HepG2 (cell line): ENCODE measurements around the gene HPS1. TPM values are rescaled to one million over a fixed set of nuclear protein-coding genes. Genes with fewer than 3 reads are reported as not detected.

Source experiments
- CREB1 ChIP-seq, 2 experiments: fragments of 450-650 bp in 1 of 2; IDR thresholded peaks; 2 replicates each; pipeline ENCODE4 v1.6.1; 2016 to 2017; ENCODE audit warnings: control low read depth in 1 of 2, mild to moderate bottlenecking in 1 of 2, missing compliant biosample characterization in 1 of 2, missing genetic modification characterization in 1 of 2
- EP300 ChIP-seq, 3 experiments: sonication (generic) in 1 of 3; formaldehyde crosslinking in 1 of 3; IDR thresholded peaks; 2 replicates each; pipeline versions ENCODE4 v1.5.1 to v1.6.1; 2011 to 2020; ENCODE audit warnings: low read depth in 2 of 3, low read length in 2 of 3, borderline replicate concordance in 1 of 3, improper control_type of control experiment in 1 of 3, mild to moderate bottlenecking in 1 of 3, missing genetic modification reagents in 1 of 3, moderate library complexity in 1 of 3
- FOSL2 ChIP-seq: sonication (generic); formaldehyde crosslinking; IDR thresholded peaks from 2 replicates; pipeline ENCODE4 v1.4.0; 2020; ENCODE audit warnings: missing genetic modification reagents
- HMG20A ChIP-seq: IDR thresholded peaks from 2 replicates; pipeline ENCODE4 v1.6.1; 2016; ENCODE audit warnings: borderline replicate concordance
- HOXA5 ChIP-seq: sonication (generic); formaldehyde crosslinking; IDR thresholded peaks from 2 replicates; pipeline ENCODE4 v1.4.0; 2020; ENCODE audit warnings: missing genetic modification reagents
- MLX ChIP-seq: IDR thresholded peaks from 2 replicates; pipeline ENCODE4 v1.6.1; 2016
- NCOA1 ChIP-seq: sonication (generic); formaldehyde crosslinking; IDR thresholded peaks from 2 replicates; pipeline ENCODE4 v1.9.0; 2021; ENCODE audit warnings: missing genetic modification reagents
- NFE2L1 ChIP-seq: sonication (generic); formaldehyde crosslinking; IDR thresholded peaks from 2 replicates; pipeline ENCODE4 v1.4.0; 2020; ENCODE audit warnings: missing genetic modification reagents, mild to moderate bottlenecking, borderline replicate concordance
- NFKB2 ChIP-seq: sonication (generic); formaldehyde crosslinking; IDR thresholded peaks from 2 replicates; pipeline ENCODE4 v1.4.0; 2020; ENCODE audit warnings: missing genetic modification reagents, borderline replicate concordance
- RXRB ChIP-seq: IDR thresholded peaks from 2 replicates; pipeline ENCODE4 v1.6.1; 2016; ENCODE audit warnings: borderline replicate concordance, missing genetic modification reagents, missing compliant biosample characterization
- TBP ChIP-seq: sonication (generic); formaldehyde crosslinking; IDR thresholded peaks from 2 replicates; pipeline ENCODE4 v1.5.0; 2020; ENCODE audit warnings: missing genetic modification reagents
- TERF1 ChIP-seq: sonication (generic); formaldehyde crosslinking; IDR thresholded peaks from 2 replicates; pipeline ENCODE4 v1.8.0; 2022; ENCODE audit warnings: mild to moderate bottlenecking, missing genetic modification reagents, moderate library complexity
- ZMAT5 ChIP-seq: sonication (generic); formaldehyde crosslinking; IDR thresholded peaks from 2 replicates; pipeline ENCODE4 v1.5.0; 2020; ENCODE audit warnings: mild to moderate bottlenecking, low read depth, missing genetic modification reagents, borderline replicate concordance
- ZNF260 ChIP-seq: sonication (generic); formaldehyde crosslinking; IDR thresholded peaks from 2 replicates; pipeline ENCODE4 v1.4.0; 2020; ENCODE audit warnings: missing genetic modification reagents, low read depth, mild to moderate bottlenecking, borderline replicate concordance
- ZNF484 ChIP-seq: sonication (generic); formaldehyde crosslinking; IDR thresholded peaks from 2 replicates; pipeline ENCODE4 v1.5.1; 2020; ENCODE audit warnings: mild to moderate bottlenecking, low read depth, missing genetic modification reagents, borderline replicate concordance
- polyA plus RNA-seq, 8 experiments: library from polyadenylated mRNA; depleted of rRNA in 3 of 8; stranded (reverse) in 7 of 8; unstranded in 1 of 8; fragments of >200 nt; fragmentation: Illumina TruSeq in 4 of 8; extraction: Trizol in 4 of 8; gene quantifications; 2 replicates each; pipeline versions ENCODE4 v1.2.1 to v1.2.3, GENCODE V29; 2011 to 2016; ENCODE audit warnings: low read depth in 4 of 8, missing spikeins in 1 of 8, mixed read lengths in 1 of 8; ENCODE audit not compliant: insufficient read depth in 1 of 8
- total RNA-seq, 5 experiments: library from RNA; depleted of rRNA; stranded (reverse); fragments of >200 nt; fragmentation: Illumina TruSeq; extraction: Trizol; gene quantifications; 2 replicates each; pipeline ENCODE4 v1.2.3, GENCODE V29; 2016; ENCODE audit warnings: low read depth in 1 of 5

Gene HPS1
- total and polyA plus RNA-seq, 2 of the 13 experiments (the other 11 are each of a cell fraction or from before 2014, with no cell fraction given): 24.6 to 25.8 TPM

- TF ChIP-seq FOSL2 (CRISPR knock-in tag): peak; percentile 94
- TF ChIP-seq NFE2L1 (CRISPR knock-in tag): no peak
- TF ChIP-seq NCOA1 (CRISPR knock-in tag): no peak
- TF ChIP-seq ZNF260 (CRISPR knock-in tag): no peak
- TF ChIP-seq ZNF484: no peak
- TF ChIP-seq RXRB (CRISPR knock-in tag): peak; percentile 33; the same call in 1 of the 2 replicates
- TF ChIP-seq MLX: peak; percentile 65; the same call in 1 of the 2 replicates
- TF ChIP-seq EP300 (IDR thresholded peaks at IDR 0.05; ENCODE audit: low read depth in 2 of 2, low read length in 2 of 2): peak in 1 of 2 experiments; percentile 29; a peak in 1 of 4 replicates
- no peak for TF ChIP-seq EP300 (CRISPR knock-in tag; IDR thresholded peaks at IDR 0.05; ENCODE audit: borderline replicate concordance)
- TF ChIP-seq ZMAT5 (CRISPR knock-in tag): no peak
- TF ChIP-seq NFKB2: no peak
- TF ChIP-seq HMG20A: peak; percentile 45; the same call in 1 of the 2 replicates
- TF ChIP-seq TBP (CRISPR knock-in tag): no peak
- no peak for TF ChIP-seq TERF1 (CRISPR knock-in tag)
- TF ChIP-seq CREB1 (IDR thresholded peaks at IDR 0.05): 0 out of 2 replicates have a peak, but pooled peaks have one; percentile 2
- no peak for TF ChIP-seq CREB1 (CRISPR knock-in tag; IDR thresholded peaks at IDR 0.05)
- 0 out of 2 replicates have a peak, but pooled peaks have one; percentile 28 for TF ChIP-seq HOXA5 (CRISPR knock-in tag)
Observed at GRCh38 chr10:98489561-98490481, 43.1 kb upstream of the HPS1 start (continued).
